K562 (cell line): ENCODE results near the gene HSPA1B. TPM values are rescaled to one million over a fixed set of nuclear protein-coding genes. Genes with fewer than 3 reads are reported as not detected.
A peak's percentile ranks its signal among the peaks of the same experiment; 100 is the strongest.

Experiments used
- BDP1 ChIP-seq: IDR thresholded peaks from 3 replicates; pipeline ENCODE4 v1.6.1; 2011; ENCODE audit not compliant: insufficient read length, insufficient read depth
- CEBPB ChIP-seq: fragments of 450-650 bp; IDR thresholded peaks from 2 replicates; pipeline ENCODE4 v1.6.1; 2016; ENCODE audit warnings: missing genetic modification characterization, missing compliant biosample characterization
- DDX20 ChIP-seq: fragments of 450-650 bp; IDR thresholded peaks from 2 replicates; pipeline ENCODE4 v1.6.1; 2016; ENCODE audit warnings: missing genetic modification characterization, low read depth, mild to moderate bottlenecking, missing compliant biosample characterization, moderate library complexity
- E2F4 ChIP-seq: sonication (generic); formaldehyde crosslinking; IDR thresholded peaks from 2 replicates; pipeline ENCODE4 v1.8.0; 2022; ENCODE audit warnings: mild to moderate bottlenecking, low read depth, missing genetic modification reagents
- HOMEZ ChIP-seq: fragments of 250-450 bp; sonication (Bioruptor Pico); IDR thresholded peaks from 2 replicates; pipeline ENCODE4 v1.4.0; 2020; ENCODE audit warnings: mild to moderate bottlenecking, moderate library complexity
- L3MBTL2 ChIP-seq: fragments of 450-650 bp; IDR thresholded peaks from 2 replicates; pipeline ENCODE4 v1.6.1; 2016; ENCODE audit warnings: mild to moderate bottlenecking, moderate library complexity
- PML ChIP-seq: IDR thresholded peaks from 2 replicates; pipeline ENCODE4 v1.6.1; 2012; ENCODE audit warnings: low read length, inconsistent platforms
- SRSF3 ChIP-seq: fragments of 200-400 bp; formaldehyde crosslinking; IDR thresholded peaks from 2 replicates; pipeline ENCODE4 v1.6.1; 2016; ENCODE audit warnings: mild to moderate bottlenecking, low read length, moderate library complexity; ENCODE audit not compliant: insufficient read depth
- THAP12 ChIP-seq: fragments of 250-450 bp; sonication (Bioruptor Pico); IDR thresholded peaks from 2 replicates; pipeline ENCODE4 v1.9.0; 2021; ENCODE audit warnings: mild to moderate bottlenecking, inconsistent platforms
- ZNF174 ChIP-seq: fragments of 250-450 bp; sonication (Bioruptor Pico); IDR thresholded peaks from 2 replicates; pipeline ENCODE4 v1.4.0; 2020; ENCODE audit warnings: mild to moderate bottlenecking
- ZNF274 ChIP-seq: IDR thresholded peaks from 2 replicates; pipeline ENCODE4 v1.6.1; 2011; ENCODE audit warnings: low read depth, mild to moderate bottlenecking, low read length, moderate library complexity, borderline replicate concordance
- ZNF512 ChIP-seq: IDR thresholded peaks from 2 replicates; pipeline ENCODE4 v1.6.1; 2016; ENCODE audit warnings: missing genetic modification characterization, missing compliant biosample characterization
- polyA plus RNA-seq, 8 experiments: library from polyadenylated mRNA; depleted of rRNA in 4 of 8; stranded (reverse) in 5 of 8; unstranded in 3 of 8; fragments of >200 nt; fragmentation: Nextera tagmentation in 2 of 8; fragmentation: Illumina TruSeq in 1 of 8; extraction: Ambion mirVana in 2 of 8; extraction: Trizol in 1 of 8; gene quantifications; 2 replicates each; pipeline versions ENCODE4 v1.2.1 to v1.2.3, GENCODE V29; 2011 to 2014; ENCODE audit warnings: inconsistent platforms in 1 of 8, missing spikeins in 1 of 8
- total RNA-seq, 7 experiments: library from RNA; depleted of rRNA in 6 of 7; stranded (reverse); fragments of >200 nt in 6 of 7; fragmentation: Illumina TruSeq in 2 of 7; extraction: Trizol in 2 of 7; gene quantifications; 2 replicates each; pipeline versions ENCODE4 v1.2.1 to v1.2.3, GENCODE V29; 2011 to 2021; ENCODE audit warnings: low replicate concordance in 1 of 7

Gene HSPA1B
- total and polyA plus RNA-seq, 9 of the 15 experiments (the other 6 are each of a cell fraction or from before 2014, with no cell fraction given), result 0.27 to 227 (median 51.2) TPM

GRCh38 chr6:31861919-31862343, 34.4 kb downstream of the HSPA1B start (continued):
- TF ChIP-seq ZNF512 (tag), result no peak
- TF ChIP-seq PML, result 0 out of 2 replicates have a peak, but pooled peaks have one; percentile 9
- no peak for TF ChIP-seq CEBPB (tag)
- TF ChIP-seq ZNF274, result no peak
- no peak for TF ChIP-seq E2F4 (CRISPR knock-in tag)
- TF ChIP-seq DDX20, result no peak
- TF ChIP-seq HOMEZ (CRISPR knock-in tag), result peak; percentile 80; the same call in 1 of the 2 replicates
- TF ChIP-seq THAP12 (CRISPR knock-in tag), result peak; percentile 31; the same call in 1 of the 2 replicates
- TF ChIP-seq SRSF3, result no peak
- TF ChIP-seq BDP1, result no peak
- TF ChIP-seq ZNF174 (CRISPR knock-in tag), result no peak
- TF ChIP-seq L3MBTL2, result no peak
